Osteoblast (primary cell): ENCODE measurements around the gene FAM167B. TPM values are rescaled to one million over a fixed set of nuclear protein-coding genes. Genes with fewer than 3 reads are reported as not detected.

ENCODE experiments used
- DNase-seq: peaks from one replicate; pipeline ENCODE4 v3.0.0; 2011; ENCODE audit warnings: low spot score, mixed read lengths; ENCODE audit not compliant: insufficient read length; ENCODE audit errors: missing footprints
- H2AFZ ChIP-seq: 2 replicates; pipeline ENCODE4 v1.6.0; 2011; ENCODE audit warnings: mild to moderate bottlenecking, low read length
- H3K27ac ChIP-seq: 2 replicates; pipeline ENCODE4 v1.5.1; 2011; ENCODE audit warnings: mild to moderate bottlenecking, low read depth, low read length, moderate library complexity
- H3K27me3 ChIP-seq: 2 replicates; pipeline ENCODE4 v1.6.0; 2012; ENCODE audit warnings: mild to moderate bottlenecking, control low read depth, inconsistent platforms, low read length, moderate library complexity; ENCODE audit not compliant: insufficient read depth
- H3K36me3 ChIP-seq: 2 replicates; pipeline ENCODE4 v1.5.1; 2011; ENCODE audit warnings: mild to moderate bottlenecking, low read length, control low read depth, moderate library complexity; ENCODE audit not compliant: insufficient read depth
- H3K4me1 ChIP-seq: 2 replicates; pipeline ENCODE4 v1.5.1; 2011; ENCODE audit warnings: mild to moderate bottlenecking, low read length, control low read depth, moderate library complexity; ENCODE audit not compliant: insufficient read depth
- H3K4me2 ChIP-seq: 2 replicates; pipeline ENCODE4 v1.6.0; 2011; ENCODE audit warnings: mild to moderate bottlenecking, low read length; ENCODE audit not compliant: insufficient read depth
- H3K4me3 ChIP-seq: fragments of 200-600 bp; sonication (generic); 3 replicates; pipeline ENCODE4 v1.5.1; 2012; ENCODE audit warnings: mild to moderate bottlenecking, low read length, inconsistent platforms; ENCODE audit not compliant: insufficient read depth
- H3K79me2 ChIP-seq: 2 replicates; pipeline ENCODE4 v1.6.0; 2012; ENCODE audit warnings: mild to moderate bottlenecking, low read length, control low read depth, inconsistent platforms; ENCODE audit not compliant: insufficient read depth
- H3K9me3 ChIP-seq: 2 replicates; pipeline ENCODE4 v1.5.1; 2011; ENCODE audit warnings: low read depth, low read length, control low read depth
- H4K20me1 ChIP-seq: 2 replicates; pipeline ENCODE4 v1.6.0; 2012; ENCODE audit warnings: mild to moderate bottlenecking, low read length, control low read depth; ENCODE audit not compliant: insufficient read depth
- total RNA-seq: library from RNA; depleted of rRNA; stranded (reverse); fragments of >200 nt; gene quantifications from 2 replicates; pipeline ENCODE4 v1.2.3, GENCODE V29; 2012
- TF ChIP-seq, protein P1 (sequence below): IDR thresholded peaks from 2 replicates; pipeline ENCODE4 v1.5.1; 2011; ENCODE audit warnings: mild to moderate bottlenecking, low read depth, low read length, moderate library complexity; ENCODE audit errors: extremely low read depth

The FAM167B gene
- total RNA-seq, 1 donor, result 2.5 TPM

DNA sequence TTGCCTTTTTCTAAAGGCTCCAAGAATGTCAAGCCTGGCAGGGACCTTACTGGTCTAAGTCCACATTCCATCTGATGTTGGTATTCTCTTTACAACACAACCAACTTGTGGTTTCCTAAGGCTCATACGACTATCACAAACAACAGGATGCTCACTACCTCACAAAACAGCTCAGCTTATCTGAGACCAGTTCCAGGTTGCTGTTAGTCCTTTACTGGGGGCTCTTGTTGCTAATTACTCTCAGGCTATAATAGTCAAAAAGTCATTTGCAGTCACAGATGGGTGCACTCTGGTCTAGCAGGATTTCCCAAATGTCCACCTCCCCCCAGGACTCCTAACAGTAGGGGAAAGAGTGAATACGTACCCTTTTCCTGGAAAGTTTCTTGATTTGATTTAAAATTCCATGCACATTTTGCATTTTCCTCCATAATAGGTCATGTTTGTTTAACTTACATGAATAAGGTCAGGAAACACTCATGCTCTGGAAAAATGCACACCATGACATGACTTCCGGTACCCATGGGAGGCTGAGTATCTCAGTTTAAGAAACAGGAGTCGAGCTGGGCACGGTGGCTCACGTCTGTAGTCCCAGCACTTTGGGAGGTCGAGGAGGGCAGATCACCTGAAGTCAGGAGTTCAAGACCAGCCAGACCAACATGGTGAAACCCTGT lies 20.0 kb downstream of the FAM167B start:
- TF ChIP-seq, protein P1, sequence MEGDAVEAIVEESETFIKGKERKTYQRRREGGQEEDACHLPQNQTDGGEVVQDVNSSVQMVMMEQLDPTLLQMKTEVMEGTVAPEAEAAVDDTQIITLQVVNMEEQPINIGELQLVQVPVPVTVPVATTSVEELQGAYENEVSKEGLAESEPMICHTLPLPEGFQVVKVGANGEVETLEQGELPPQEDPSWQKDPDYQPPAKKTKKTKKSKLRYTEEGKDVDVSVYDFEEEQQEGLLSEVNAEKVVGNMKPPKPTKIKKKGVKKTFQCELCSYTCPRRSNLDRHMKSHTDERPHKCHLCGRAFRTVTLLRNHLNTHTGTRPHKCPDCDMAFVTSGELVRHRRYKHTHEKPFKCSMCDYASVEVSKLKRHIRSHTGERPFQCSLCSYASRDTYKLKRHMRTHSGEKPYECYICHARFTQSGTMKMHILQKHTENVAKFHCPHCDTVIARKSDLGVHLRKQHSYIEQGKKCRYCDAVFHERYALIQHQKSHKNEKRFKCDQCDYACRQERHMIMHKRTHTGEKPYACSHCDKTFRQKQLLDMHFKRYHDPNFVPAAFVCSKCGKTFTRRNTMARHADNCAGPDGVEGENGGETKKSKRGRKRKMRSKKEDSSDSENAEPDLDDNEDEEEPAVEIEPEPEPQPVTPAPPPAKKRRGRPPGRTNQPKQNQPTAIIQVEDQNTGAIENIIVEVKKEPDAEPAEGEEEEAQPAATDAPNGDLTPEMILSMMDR, result no peak
- peak overlapping the region; percentile 70 for H3K4me2 ChIP-seq
- H3K36me3 ChIP-seq, result no peaks in the 10 kb centered on the region
- DNase-seq, result peak; percentile 87
- no peaks in the 10 kb centered on the region for H3K27me3 ChIP-seq
- H3K4me1 ChIP-seq, result peaks cover 9% of the 10 kb centered on the region
- H3K9me3 ChIP-seq, result no peaks in the 10 kb centered on the region
- H3K4me3 ChIP-seq, result no peak overlapping the region
- H3K27ac ChIP-seq, result peak overlapping the region; percentile 65
- H3K79me2 ChIP-seq, result no peaks in the 10 kb centered on the region
- peak overlapping the region; percentile 2 for H2AFZ ChIP-seq
- no peaks in the 10 kb centered on the region for H4K20me1 ChIP-seq

DNA sequence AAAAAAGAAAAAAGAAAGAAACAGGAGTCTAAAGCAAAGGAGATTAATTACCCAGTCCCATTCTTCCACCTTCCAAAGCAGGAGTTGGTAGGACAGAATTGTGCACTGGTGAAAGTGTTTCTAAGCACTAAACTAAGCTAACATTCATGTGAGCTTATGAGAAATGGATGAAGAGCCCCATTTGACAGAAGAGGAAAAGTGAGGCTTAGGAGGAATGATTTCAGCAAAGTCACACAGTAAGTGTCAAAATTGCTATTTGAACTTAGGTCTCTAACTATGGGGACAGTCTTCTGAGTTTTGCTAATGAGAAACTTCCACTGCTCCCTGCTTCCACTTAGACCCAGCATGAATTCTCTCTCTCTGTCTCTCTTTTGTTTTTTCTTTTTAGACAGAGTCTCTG lies 22.7 kb downstream of the FAM167B start:
- H3K4me1 ChIP-seq, result peaks cover 9% of the 10 kb centered on the region
- H3K36me3 ChIP-seq, result no peaks in the 10 kb centered on the region
- peak; percentile 10 for DNase-seq

DNA sequence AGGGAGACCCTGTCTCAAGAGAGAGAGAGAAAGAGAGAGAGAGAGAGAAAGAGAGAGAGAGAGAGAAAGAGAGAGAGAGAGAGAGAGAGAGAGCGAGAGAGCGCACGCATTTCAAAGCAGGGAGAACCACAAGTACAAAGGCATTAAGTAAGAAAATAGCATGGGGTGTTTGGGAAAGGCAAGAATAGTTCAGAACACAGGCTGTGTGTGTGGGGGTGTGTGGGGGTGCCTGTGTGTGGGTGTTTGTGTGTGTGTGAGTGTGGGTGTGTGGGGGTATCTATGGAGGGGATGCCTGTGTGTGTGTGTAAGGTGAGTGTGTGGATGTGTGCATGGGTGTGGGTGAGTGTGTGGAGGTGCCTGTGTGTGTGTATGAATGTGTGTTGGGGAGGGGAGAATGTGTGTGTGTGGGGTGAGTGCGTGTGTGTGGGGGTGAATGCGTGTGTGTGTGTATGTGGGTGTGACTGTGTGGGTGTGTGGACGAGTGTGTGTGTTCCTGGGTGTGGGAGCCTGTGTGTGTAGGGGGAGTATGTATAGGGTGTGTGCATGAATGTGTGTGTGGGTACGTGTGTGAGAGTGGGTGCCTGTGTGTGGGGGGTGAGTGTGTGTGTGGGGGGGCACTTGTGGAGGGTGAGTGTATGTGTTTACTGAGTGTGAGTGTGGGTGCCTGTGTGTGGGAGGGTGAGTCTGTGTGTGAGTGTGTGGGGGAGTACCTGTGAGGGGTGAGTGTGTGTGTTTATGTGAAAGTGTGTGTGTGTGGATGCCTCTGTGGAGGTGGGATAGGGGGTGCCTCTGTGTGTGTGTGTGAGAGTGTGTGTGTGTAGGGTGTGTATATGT lies 25.8 kb downstream of the FAM167B start:
- H3K27me3 ChIP-seq, result peaks cover 47% of the 10 kb centered on the region
- TF ChIP-seq, protein P1, result no peak
- H3K36me3 ChIP-seq, result no peaks in the 10 kb centered on the region
- H3K4me3 ChIP-seq, result no peak overlapping the region
- no peaks in the 10 kb centered on the region for H3K9me3 ChIP-seq
- no peak overlapping the region for H3K4me2 ChIP-seq
- DNase-seq, result peak; percentile 47
- H3K79me2 ChIP-seq, result no peaks in the 10 kb centered on the region
- no peaks in the 10 kb centered on the region for H4K20me1 ChIP-seq
- H3K4me1 ChIP-seq, result no peaks in the 10 kb centered on the region
- H3K27ac ChIP-seq, result no peak overlapping the region
- H2AFZ ChIP-seq, result no peak overlapping the region

More for the DNA sequence above, 22.7 kb downstream of the FAM167B start:
- no peaks in the 10 kb centered on the region for H4K20me1 ChIP-seq
- peaks cover 22% of the 10 kb centered on the region for H3K27me3 ChIP-seq
- H3K9me3 ChIP-seq, result no peaks in the 10 kb centered on the region
- no peak overlapping the region for H3K4me2 ChIP-seq
- H2AFZ ChIP-seq, result no peak overlapping the region
- no peaks in the 10 kb centered on the region for H3K79me2 ChIP-seq
- H3K27ac ChIP-seq, result no peak overlapping the region
- TF ChIP-seq, protein P1, result no peak
- H3K4me3 ChIP-seq, result no peak overlapping the region
